ENCODE data around the gene FGF2.

GRCh38 chr4:122857160-122857559, 30.5 kb downstream of the FGF2 start:
- TF ChIP-seq EP300 (IDR thresholded peaks at IDR 0.05) (no peak), POLR2AphosphoS5 (IDR thresholded peaks at IDR 0.05) (no peak), CTCF (IDR thresholded peaks at IDR 0.05) (no peak)
